ENCODE results near the gene OSMR.

OSMR gene

GRCh38 chr5:38845526-38846378 is at the start of gene OSMR:
OSMR (plus strand) TSS chr5:38846012; CDS start chr5:38869045, 23,033 bp downstream.
- DNase-seq: no peak

GRCh38 chr5:38796742-38797108 is 49.1 kb upstream of the OSMR start:
- DNase-seq: no peak

GRCh38 chr5:38797838-38798237 is 48.0 kb upstream of the OSMR start:
- DNase-seq: no peak

- no peak for DNase-seq
Measured at GRCh38 chr5:38799556-38800377, 46.0 kb upstream of the OSMR start.

- no peak for DNase-seq
Measured at GRCh38 chr5:38800515-38800914, 45.3 kb upstream of the OSMR start.

- DNase-seq: no peak
Measured at GRCh38 chr5:38802125-38802524, 43.7 kb upstream of the OSMR start.

- DNase-seq: no peak
Measured at GRCh38 chr5:38803246-38803645, 42.6 kb upstream of the OSMR start.

- no peak for DNase-seq
Measured at GRCh38 chr5:38806775-38807258, 39.0 kb upstream of the OSMR start.

GRCh38 chr5:38807570-38808483 is 38.0 kb upstream of the OSMR start:
- no peak for DNase-seq

GRCh38 chr5:38808666-38809343 is 37.0 kb upstream of the OSMR start:
- DNase-seq: no peak

GRCh38 chr5:38809388-38810359 is 36.1 kb upstream of the OSMR start:
- DNase-seq: no peak

GRCh38 chr5:38814879-38815278 is 30.9 kb upstream of the OSMR start:
- no peak for DNase-seq

GRCh38 chr5:38816083-38817030 is 29.5 kb upstream of the OSMR start:
- DNase-seq: no peak

GRCh38 chr5:38821679-38822078 is 24.1 kb upstream of the OSMR start:
- DNase-seq: no peak

GRCh38 chr5:38823503-38823902 is 22.3 kb upstream of the OSMR start:
- no peak for DNase-seq

- DNase-seq: no peak
Measured at GRCh38 chr5:38824821-38825220, 21.0 kb upstream of the OSMR start.

- no peak for DNase-seq
Measured at GRCh38 chr5:38825494-38825893, 20.3 kb upstream of the OSMR start.

GRCh38 chr5:38827525-38827924 is 18.3 kb upstream of the OSMR start:
- DNase-seq: no peak

GRCh38 chr5:38830521-38831051 is 15.2 kb upstream of the OSMR start:
- no peak for DNase-seq

All from CD4-positive, alpha-beta T cell treated with Interleukin-15 for 1 hour (primary cell).